HL-60 (cell line): ENCODE results near the gene TERT.

Experiments used
- DNase-seq, 2 experiments: peaks; one replicate each; pipeline ENCODE4 v3.0.0-alpha.2; 2010 to 2020; ENCODE audit warnings: low read depth in 1 of 2, low spot score in 1 of 2
- H3K27ac ChIP-seq: fragments of 250-450 bp; sonication (Bioruptor Pico); replicated peaks from 2 replicates; pipeline ENCODE4 v1.5.1; 2020; ENCODE audit warnings: mild to moderate bottlenecking, moderate library complexity
- H3K27me3 ChIP-seq: fragments of 250-450 bp; sonication (Bioruptor Pico); 2 replicates; pipeline ENCODE4 v1.5.1; 2021; ENCODE audit warnings: mild to moderate bottlenecking, moderate library complexity; ENCODE audit not compliant: insufficient read depth, poor library complexity, severe bottlenecking
- H3K4me3 ChIP-seq: replicated peaks from 2 replicates; pipeline ENCODE4 v1.5.1; 2011; ENCODE audit warnings: mild to moderate bottlenecking, control low read depth, low read length; ENCODE audit not compliant: insufficient read depth
- GABPA ChIP-seq: IDR thresholded peaks from 2 replicates; pipeline ENCODE4 v1.6.1; 2012; ENCODE audit warnings: low read depth
- POLR2AphosphoS5 ChIP-seq: IDR thresholded peaks from 2 replicates; pipeline ENCODE4 v1.6.1; 2012; ENCODE audit warnings: low read depth
- SPI1 ChIP-seq: IDR thresholded peaks from 2 replicates; pipeline ENCODE4 v1.6.1; 2012; ENCODE audit warnings: low read depth, mild to moderate bottlenecking, borderline replicate concordance
- TF ChIP-seq, protein P1 (sequence below): IDR thresholded peaks from 2 replicates; pipeline ENCODE4 v1.6.1; 2012; ENCODE audit warnings: low read depth; ENCODE audit not compliant: insufficient replicate concordance
- TF ChIP-seq, protein P2 (sequence below): IDR thresholded peaks from one replicate; pipeline ENCODE4 v1.5.1; 2011; ENCODE audit warnings: low read length, control low read depth, inconsistent platforms; ENCODE audit not compliant: insufficient read depth

The TERT gene

DNA sequence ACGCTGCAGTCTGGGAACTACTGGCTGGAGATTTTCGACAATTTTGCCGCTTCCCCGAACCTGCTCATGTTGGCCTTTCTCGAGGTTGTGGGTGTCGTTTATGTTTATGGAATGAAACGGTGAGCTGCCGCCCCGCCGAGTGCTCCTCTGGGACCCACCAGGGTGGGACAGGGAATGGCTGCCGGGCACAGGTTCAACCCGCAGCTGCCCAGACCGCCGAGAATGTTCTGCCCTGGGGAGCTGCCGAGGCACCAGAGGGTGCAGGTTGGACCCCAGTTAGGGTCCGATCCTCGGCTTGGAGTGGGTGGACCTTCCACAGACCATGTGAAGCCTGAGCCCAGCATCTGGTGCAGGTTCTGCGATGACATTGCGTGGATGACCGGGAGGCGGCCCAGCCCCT lies 50.6 kb downstream of the TERT start:
- H3K27me3 ChIP-seq: peaks cover 8% of the 10 kb centered on the region
- no peak overlapping the region for H3K27ac ChIP-seq
- DNase-seq: no peak
- TF ChIP-seq, protein P1, sequence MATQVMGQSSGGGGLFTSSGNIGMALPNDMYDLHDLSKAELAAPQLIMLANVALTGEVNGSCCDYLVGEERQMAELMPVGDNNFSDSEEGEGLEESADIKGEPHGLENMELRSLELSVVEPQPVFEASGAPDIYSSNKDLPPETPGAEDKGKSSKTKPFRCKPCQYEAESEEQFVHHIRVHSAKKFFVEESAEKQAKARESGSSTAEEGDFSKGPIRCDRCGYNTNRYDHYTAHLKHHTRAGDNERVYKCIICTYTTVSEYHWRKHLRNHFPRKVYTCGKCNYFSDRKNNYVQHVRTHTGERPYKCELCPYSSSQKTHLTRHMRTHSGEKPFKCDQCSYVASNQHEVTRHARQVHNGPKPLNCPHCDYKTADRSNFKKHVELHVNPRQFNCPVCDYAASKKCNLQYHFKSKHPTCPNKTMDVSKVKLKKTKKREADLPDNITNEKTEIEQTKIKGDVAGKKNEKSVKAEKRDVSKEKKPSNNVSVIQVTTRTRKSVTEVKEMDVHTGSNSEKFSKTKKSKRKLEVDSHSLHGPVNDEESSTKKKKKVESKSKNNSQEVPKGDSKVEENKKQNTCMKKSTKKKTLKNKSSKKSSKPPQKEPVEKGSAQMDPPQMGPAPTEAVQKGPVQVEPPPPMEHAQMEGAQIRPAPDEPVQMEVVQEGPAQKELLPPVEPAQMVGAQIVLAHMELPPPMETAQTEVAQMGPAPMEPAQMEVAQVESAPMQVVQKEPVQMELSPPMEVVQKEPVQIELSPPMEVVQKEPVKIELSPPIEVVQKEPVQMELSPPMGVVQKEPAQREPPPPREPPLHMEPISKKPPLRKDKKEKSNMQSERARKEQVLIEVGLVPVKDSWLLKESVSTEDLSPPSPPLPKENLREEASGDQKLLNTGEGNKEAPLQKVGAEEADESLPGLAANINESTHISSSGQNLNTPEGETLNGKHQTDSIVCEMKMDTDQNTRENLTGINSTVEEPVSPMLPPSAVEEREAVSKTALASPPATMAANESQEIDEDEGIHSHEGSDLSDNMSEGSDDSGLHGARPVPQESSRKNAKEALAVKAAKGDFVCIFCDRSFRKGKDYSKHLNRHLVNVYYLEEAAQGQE: no peak
- no peak for TF ChIP-seq SPI1
- no peak for TF ChIP-seq POLR2AphosphoS5
- TF ChIP-seq, protein P2, sequence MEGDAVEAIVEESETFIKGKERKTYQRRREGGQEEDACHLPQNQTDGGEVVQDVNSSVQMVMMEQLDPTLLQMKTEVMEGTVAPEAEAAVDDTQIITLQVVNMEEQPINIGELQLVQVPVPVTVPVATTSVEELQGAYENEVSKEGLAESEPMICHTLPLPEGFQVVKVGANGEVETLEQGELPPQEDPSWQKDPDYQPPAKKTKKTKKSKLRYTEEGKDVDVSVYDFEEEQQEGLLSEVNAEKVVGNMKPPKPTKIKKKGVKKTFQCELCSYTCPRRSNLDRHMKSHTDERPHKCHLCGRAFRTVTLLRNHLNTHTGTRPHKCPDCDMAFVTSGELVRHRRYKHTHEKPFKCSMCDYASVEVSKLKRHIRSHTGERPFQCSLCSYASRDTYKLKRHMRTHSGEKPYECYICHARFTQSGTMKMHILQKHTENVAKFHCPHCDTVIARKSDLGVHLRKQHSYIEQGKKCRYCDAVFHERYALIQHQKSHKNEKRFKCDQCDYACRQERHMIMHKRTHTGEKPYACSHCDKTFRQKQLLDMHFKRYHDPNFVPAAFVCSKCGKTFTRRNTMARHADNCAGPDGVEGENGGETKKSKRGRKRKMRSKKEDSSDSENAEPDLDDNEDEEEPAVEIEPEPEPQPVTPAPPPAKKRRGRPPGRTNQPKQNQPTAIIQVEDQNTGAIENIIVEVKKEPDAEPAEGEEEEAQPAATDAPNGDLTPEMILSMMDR: no peak
- TF ChIP-seq GABPA: no peak
- no peak overlapping the region for H3K4me3 ChIP-seq

DNA sequence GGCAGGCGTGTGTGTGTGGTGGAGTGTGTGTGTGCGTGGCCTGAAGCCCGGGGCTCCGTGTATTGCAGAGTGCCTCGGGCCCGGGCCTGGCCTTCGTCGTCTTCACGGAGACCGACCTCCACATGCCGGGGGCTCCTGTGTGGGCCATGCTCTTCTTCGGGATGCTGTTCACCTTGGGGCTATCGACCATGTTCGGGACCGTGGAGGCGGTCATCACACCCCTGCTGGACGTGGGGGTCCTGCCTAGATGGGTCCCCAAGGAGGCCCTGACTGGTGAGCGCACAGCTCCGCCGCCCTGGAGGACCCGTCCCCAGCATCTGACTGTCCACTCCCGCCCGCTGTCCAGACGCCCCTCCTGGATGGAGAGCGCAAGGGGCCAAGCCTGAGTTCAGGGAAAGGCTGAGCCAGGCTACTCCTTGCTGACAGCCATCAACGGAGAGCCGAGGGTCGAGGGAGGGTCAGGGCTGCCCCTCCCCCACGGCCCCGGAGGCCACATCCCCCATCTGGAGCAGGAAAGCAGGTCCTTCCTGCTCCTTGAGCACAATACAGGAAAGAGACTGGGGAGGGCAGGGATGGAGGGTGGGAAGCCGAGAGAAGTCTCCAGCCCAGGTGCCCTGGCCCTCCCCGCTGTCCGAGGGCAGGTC lies 51.3 kb downstream of the TERT start:
- TF ChIP-seq GABPA (no peak), SPI1 (no peak)
- TF ChIP-seq, protein P1: no peak
- peaks cover 8% of the 10 kb centered on the region for H3K27me3 ChIP-seq
- H3K4me3 ChIP-seq: no peak overlapping the region
- no peak overlapping the region for H3K27ac ChIP-seq
- DNase-seq: no peak

DNA sequence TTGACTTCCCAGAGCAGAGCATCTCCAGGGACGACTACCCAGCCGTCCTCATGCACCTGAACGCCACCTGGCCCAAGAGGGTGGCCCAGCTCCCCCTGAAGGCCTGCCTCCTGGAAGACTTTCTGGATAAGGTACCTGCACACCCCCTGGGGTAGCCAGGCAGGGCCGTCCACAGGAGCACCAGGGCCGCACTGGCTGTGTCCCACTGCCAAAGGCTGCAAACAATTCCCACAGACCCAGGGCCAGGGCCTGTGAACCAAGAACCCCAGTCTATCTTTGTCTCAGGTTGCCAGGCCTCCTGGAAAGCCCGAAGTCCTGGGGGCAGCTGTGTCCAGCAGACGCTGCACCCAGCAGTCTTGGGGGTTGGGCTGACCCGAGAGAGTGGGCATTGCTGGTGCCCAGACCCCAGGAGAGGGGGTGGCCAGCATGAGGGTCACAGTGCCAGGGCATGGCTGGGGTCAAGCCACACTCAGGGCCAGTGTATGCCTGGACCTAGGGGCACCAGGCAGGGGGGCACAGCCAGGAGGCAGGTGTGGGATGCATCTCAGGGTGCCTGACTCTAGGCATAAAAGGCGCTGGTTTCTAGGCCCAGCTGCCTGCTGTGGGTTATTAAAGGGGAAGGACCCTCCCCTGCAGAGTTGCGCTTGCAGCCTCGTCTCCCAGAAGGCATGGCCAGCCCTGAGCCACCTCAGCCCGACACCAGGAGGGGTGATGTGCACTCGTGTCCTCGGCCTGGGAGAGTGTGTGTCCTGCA lies 52.0 kb downstream of the TERT start:
- Histone ChIP-seq H3K27ac (no peak overlapping the region), H3K4me3 (no peak overlapping the region), H3K27me3 (peaks cover 8% of the 10 kb centered on the region)
- DNase-seq: no peak
- no peak for TF ChIP-seq SPI1
- TF ChIP-seq, protein P1: no peak
- no peak for TF ChIP-seq POLR2AphosphoS5
- no peak for TF ChIP-seq GABPA
- TF ChIP-seq, protein P2: no peak
